ENCODE results near the gene CHI3L2. TPM values are rescaled to one million over a fixed set of nuclear protein-coding genes. Genes with fewer than 3 reads are reported as not detected.
A peak's percentile ranks its signal among the peaks of the same experiment; 100 is the strongest.

CHI3L2 gene
- total RNA-seq, 3 donors from 2014 or later, result 0.76 to 3.3 (median 1.1) TPM

DNA sequence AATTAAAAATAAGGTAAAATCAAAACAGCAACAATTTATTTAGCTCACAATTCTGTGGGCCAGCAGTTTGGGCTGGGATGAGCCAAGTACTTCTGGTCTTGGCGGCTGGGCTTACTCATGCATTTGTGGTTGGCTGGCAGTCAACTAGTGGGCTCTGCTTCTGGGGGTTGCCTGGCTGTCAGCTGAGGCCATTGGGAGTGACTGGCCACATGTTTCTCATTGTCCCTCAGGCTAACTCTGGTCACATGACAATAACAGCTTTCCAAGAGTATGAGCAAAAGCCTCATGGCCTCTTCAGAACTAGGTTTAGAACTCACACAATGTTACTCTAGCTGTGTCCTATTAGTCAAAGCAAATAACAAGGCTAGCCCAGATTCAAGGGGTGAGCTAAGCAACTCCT, 47.6 kb downstream of the CHI3L2 start:
- TF ChIP-seq, protein P1, sequence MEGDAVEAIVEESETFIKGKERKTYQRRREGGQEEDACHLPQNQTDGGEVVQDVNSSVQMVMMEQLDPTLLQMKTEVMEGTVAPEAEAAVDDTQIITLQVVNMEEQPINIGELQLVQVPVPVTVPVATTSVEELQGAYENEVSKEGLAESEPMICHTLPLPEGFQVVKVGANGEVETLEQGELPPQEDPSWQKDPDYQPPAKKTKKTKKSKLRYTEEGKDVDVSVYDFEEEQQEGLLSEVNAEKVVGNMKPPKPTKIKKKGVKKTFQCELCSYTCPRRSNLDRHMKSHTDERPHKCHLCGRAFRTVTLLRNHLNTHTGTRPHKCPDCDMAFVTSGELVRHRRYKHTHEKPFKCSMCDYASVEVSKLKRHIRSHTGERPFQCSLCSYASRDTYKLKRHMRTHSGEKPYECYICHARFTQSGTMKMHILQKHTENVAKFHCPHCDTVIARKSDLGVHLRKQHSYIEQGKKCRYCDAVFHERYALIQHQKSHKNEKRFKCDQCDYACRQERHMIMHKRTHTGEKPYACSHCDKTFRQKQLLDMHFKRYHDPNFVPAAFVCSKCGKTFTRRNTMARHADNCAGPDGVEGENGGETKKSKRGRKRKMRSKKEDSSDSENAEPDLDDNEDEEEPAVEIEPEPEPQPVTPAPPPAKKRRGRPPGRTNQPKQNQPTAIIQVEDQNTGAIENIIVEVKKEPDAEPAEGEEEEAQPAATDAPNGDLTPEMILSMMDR (IDR thresholded peaks at IDR 0.05), result no peak
- intact Hi-C loops (cut with DNase I, micrococcal nuclease), result no loop called here
- ATAC-seq (peak; percentile 46), DNase-seq (peak; percentile 20 to 54 (median 25))
- H3K4me1 ChIP-seq (ENCODE audit: low read depth), result no peaks in the 10 kb centered on the region
- no peaks in the 10 kb centered on the region for H3K9me3 ChIP-seq
- no peak overlapping the region for H3K4me3 ChIP-seq
- H3K36me3 ChIP-seq (ENCODE audit: low read depth), result no peaks in the 10 kb centered on the region

DNA sequence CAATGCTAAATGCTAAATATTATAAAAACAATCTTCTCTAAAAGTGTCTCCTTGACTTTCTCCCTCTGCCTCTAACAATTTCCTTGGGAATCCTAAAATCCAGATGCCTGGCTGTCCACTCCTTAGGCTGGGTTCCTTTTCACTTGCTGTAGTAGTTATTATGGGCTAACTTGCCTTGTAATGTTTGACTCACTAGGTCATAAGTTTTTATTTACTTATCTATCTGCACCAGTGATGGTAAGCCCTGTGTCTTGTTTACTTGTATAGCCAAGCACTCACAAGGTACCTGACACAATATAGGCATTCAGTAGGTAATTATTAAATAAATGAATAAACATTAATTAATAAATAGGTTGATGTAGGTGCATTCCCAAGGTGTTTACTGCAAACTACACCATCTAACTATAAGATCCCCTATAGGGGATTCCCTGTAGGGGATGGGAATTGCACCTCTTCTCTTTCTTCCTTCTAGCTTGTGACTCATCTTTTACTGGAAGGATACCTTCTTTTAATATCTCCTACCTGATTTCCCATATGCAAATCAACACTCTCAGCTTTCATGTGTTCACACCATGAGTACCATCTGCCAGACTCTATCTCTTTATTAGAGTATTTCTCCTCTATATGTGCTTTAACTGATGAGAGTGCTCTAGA, 48.4 kb downstream of the CHI3L2 start:
- ATAC-seq, result no peak
- intact Hi-C loops (cut with DNase I, micrococcal nuclease), result no loop called here
- H3K36me3 ChIP-seq (ENCODE audit: low read depth), result no peaks in the 10 kb centered on the region
- TF ChIP-seq, protein P1 (IDR thresholded peaks at IDR 0.05), result no peak
- no peak overlapping the region for H3K4me3 ChIP-seq
- no peaks in the 10 kb centered on the region for H3K9me3 ChIP-seq
- H3K4me1 ChIP-seq (ENCODE audit: low read depth), result no peaks in the 10 kb centered on the region
- no peak for DNase-seq

DNA sequence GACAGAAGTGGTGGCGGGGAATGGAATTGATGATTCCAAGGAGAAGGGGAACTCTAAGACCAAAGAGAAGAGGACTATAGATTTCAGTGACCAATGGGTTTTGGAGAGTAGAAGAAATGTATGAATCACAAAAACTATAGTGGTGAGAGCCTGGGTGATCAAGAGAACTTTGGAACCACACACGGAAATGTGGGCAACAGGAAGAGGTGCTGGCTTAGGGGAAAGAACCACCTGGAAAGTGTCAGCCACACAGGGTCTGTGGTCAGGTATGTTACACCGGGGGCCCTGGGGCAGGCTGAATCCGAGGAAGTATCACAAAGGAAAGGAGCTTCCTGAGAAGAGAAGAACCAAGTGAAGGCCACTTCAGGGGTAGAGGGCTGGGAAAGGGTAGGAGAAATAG, 51.6 kb downstream of the CHI3L2 start:
- Histone ChIP-seq H3K4me1 (ENCODE audit: low read depth) (no peaks in the 10 kb centered on the region), H3K9me3 (no peaks in the 10 kb centered on the region), H3K4me3 (no peak overlapping the region), H3K36me3 (ENCODE audit: low read depth) (no peaks in the 10 kb centered on the region)
- DNase-seq, result no peak
- TF ChIP-seq, protein P1 (IDR thresholded peaks at IDR 0.05), result no peak
- intact Hi-C loops (cut with DNase I, micrococcal nuclease), result no loop called here
- no peak for ATAC-seq

DNA sequence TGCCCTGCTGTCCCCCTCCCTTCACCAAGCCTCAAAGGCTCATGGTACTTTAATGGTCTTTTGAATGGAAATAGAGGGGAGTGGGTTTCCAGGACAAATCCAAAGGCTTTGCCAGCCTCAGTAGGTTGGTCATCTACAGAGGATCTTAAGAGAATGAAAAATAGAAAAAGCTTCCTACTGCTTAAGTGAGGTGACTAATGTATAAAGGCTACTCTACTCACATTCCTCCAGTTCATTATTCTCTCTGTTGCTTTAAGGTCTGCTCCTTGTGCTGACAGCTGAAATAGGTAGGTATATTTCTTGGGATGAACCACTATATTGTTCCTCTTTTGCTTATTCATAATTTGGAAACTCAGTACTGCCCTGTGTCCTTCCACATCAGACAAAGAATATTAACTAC, 52.8 kb downstream of the CHI3L2 start:
- H3K36me3 ChIP-seq (ENCODE audit: low read depth), result no peaks in the 10 kb centered on the region
- no peaks in the 10 kb centered on the region for H3K9me3 ChIP-seq
- TF ChIP-seq, protein P1 (IDR thresholded peaks at IDR 0.05), result no peak
- DNase-seq (no peak), ATAC-seq (no peak)
- no peaks in the 10 kb centered on the region for H3K4me1 ChIP-seq (ENCODE audit: low read depth)
- intact Hi-C loops (cut with DNase I, micrococcal nuclease), result no loop called here
- H3K4me3 ChIP-seq, result no peak overlapping the region

DNA sequence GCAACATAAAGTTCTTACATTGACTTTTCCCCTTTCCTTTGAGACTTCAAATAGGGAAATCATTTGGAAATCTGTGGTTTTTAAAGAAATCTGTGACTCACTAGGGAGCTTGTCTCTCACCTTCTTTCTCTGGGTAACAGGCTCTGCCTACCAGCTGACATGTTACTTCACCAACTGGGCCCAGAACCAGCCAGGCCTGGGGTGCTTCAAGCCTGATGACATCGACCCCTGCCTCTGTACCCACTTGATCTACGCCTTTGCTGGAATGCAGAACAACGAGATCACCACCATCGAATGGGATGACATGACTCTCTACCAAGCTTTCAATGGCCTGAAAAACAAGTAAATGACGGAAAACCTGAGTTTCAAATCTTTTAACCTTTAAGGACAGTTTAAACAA, 53.9 kb downstream of the CHI3L2 start:
- Histone ChIP-seq H3K4me3 (no peak overlapping the region), H3K4me1 (ENCODE audit: low read depth) (no peaks in the 10 kb centered on the region), H3K36me3 (ENCODE audit: low read depth) (no peaks in the 10 kb centered on the region), H3K9me3 (no peaks in the 10 kb centered on the region)
- no peak for ATAC-seq
- no peak for DNase-seq
- TF ChIP-seq, protein P1 (IDR thresholded peaks at IDR 0.05), result no peak
- intact Hi-C loops (cut with DNase I, micrococcal nuclease), result no loop called here

DNA sequence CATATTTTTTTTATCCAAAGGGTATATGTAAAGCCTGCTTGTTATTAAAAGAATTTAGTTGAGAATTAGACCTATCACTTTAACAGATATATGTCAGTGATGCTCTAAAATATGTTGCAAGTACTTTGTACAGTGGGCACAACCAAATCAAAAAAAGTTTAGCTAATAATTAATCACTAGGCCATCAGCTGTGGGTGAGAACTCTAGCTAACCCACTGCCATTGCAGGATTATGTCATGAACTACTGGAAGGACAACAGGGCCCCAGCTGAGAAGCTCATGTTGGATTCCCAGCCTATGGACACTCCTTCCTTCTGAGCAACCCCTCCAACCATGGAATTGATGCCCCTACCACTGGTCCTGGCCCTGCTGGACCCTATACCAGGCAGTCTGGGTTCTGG, 56.3 kb downstream of the CHI3L2 start:
- intact Hi-C loops (cut with DNase I, micrococcal nuclease), result no loop called here
- TF ChIP-seq, protein P1 (IDR thresholded peaks at IDR 0.05), result no peak
- Histone ChIP-seq H3K4me3 (no peak overlapping the region), H3K4me1 (ENCODE audit: low read depth) (no peaks in the 10 kb centered on the region), H3K36me3 (ENCODE audit: low read depth) (no peaks in the 10 kb centered on the region), H3K9me3 (no peaks in the 10 kb centered on the region)
- ATAC-seq (no peak), DNase-seq (no peak)

Data from mucosa of descending colon (tissue), 3 donors.